ENCODE results near the gene METAP2.

METAP2 gene

GRCh38 chr12:95473884-95474659 is at the start of gene METAP2:
TSS of gene METAP2 (plus strand) at chr12:95474152. CDS start at chr12:95474180, 28 bp downstream.
- no peak for TF ChIP-seq CTCF (IDR thresholded peaks at IDR 0.05; ENCODE audit: insufficient read depth, low read length, missing control alignments)
- POLR2A ChIA-PET, result interaction anchor here (0.5 to 1.1 kb wide), 7 partner anchors 10 to 332 kb away, joined by 3 to 5 read pairs (median 3); no protein-coding TSS in a partner anchor
- peak; percentile 74 for DNase-seq (ENCODE audit: low read depth, low spot score)
- CTCF ChIA-PET, result interaction anchor here (1.9 to 2.1 kb wide), 2 partner anchors 9 to 61 kb away, joined by 5 to 7 read pairs; no protein-coding TSS in a partner anchor
- H3K4me3 ChIP-seq (ENCODE audit: low read depth, low read length), result peak within 1 kb of the TSS; percentile 85

- TF ChIP-seq CTCF (IDR thresholded peaks at IDR 0.05; ENCODE audit: insufficient read depth, low read length, missing control alignments), result no peak
- H3K4me3 ChIP-seq (ENCODE audit: low read depth, low read length), result no peak overlapping the region
- ChIA-PET POLR2A (no interaction called here), CTCF (no interaction called here)
- no peak for DNase-seq (ENCODE audit: low read depth, low spot score)
Measured at GRCh38 chr12:95424271-95424994, 49.5 kb upstream of the METAP2 start.

GRCh38 chr12:95429172-95429510 is 44.8 kb upstream of the METAP2 start:
- no peak for DNase-seq (ENCODE audit: low read depth, low spot score)
- POLR2A ChIA-PET, result no interaction called here
- CTCF ChIA-PET, result interaction anchor here (0.8 kb wide), 1 partner anchor 10 kb away, joined by 3 read pairs; no protein-coding TSS in a partner anchor
- no peak for TF ChIP-seq CTCF (IDR thresholded peaks at IDR 0.05; ENCODE audit: insufficient read depth, low read length, missing control alignments)
- no peak overlapping the region for H3K4me3 ChIP-seq (ENCODE audit: low read depth, low read length)

- no peak for DNase-seq (ENCODE audit: low read depth, low spot score)
- CTCF ChIA-PET, result no interaction called here
- H3K4me3 ChIP-seq (ENCODE audit: low read depth, low read length), result no peak overlapping the region
- TF ChIP-seq CTCF (IDR thresholded peaks at IDR 0.05; ENCODE audit: insufficient read depth, low read length, missing control alignments), result no peak
- POLR2A ChIA-PET, result no interaction called here
Measured at GRCh38 chr12:95431120-95431519, 42.8 kb upstream of the METAP2 start.

- no peak for TF ChIP-seq CTCF (IDR thresholded peaks at IDR 0.05; ENCODE audit: insufficient read depth, low read length, missing control alignments)
- POLR2A ChIA-PET, result no interaction called here
- no peak overlapping the region for H3K4me3 ChIP-seq (ENCODE audit: low read depth, low read length)
- no peak for DNase-seq (ENCODE audit: low read depth, low spot score)
- CTCF ChIA-PET, result no interaction called here
Measured at GRCh38 chr12:95435355-95435754, 38.6 kb upstream of the METAP2 start.

GRCh38 chr12:95437565-95437964 is 36.4 kb upstream of the METAP2 start:
- ChIA-PET CTCF (no interaction called here), POLR2A (no interaction called here)
- TF ChIP-seq CTCF (IDR thresholded peaks at IDR 0.05; ENCODE audit: insufficient read depth, low read length, missing control alignments), result no peak
- H3K4me3 ChIP-seq (ENCODE audit: low read depth, low read length), result no peak overlapping the region
- DNase-seq (ENCODE audit: low read depth, low spot score), result no peak

All from AG04449 (cell line).